GM18505 (cell line): ENCODE results near the gene CAPN2.

Experiments used
- ATAC-seq: cut with Tn5 transposase; IDR thresholded peaks from one replicate; pipeline ENCODE4 v1.9.1; 2021; ENCODE audit not compliant: unreplicated experiment
- POLR2A ChIP-seq: IDR thresholded peaks from 4 replicates; pipeline ENCODE4 v1.6.1; 2011; ENCODE audit warnings: borderline replicate concordance; ENCODE audit not compliant: insufficient read depth, insufficient read length; ENCODE audit errors: extremely low read depth

CAPN2 gene

DNA sequence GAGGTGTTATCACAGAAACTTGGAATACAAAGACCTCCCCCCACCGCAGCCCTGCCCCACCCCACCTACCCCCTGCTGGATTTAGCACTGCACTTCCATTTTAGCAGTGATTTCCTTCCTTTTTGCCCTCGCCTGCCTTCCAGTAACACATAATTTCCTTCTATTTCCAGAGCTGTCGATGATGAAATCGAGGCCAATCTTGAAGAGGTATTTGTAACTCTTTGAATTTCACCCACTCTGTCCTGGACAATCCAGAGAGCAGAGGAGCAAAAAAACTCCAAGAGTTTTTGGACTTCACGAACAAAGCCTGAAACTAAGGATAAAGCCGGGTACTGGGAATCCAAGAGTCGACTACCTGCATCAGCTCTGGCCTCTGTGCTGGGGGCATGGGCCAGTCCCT is 49.1 kb downstream of the CAPN2 start:
- TF ChIP-seq POLR2A: no peak
- ATAC-seq: no peak

DNA sequence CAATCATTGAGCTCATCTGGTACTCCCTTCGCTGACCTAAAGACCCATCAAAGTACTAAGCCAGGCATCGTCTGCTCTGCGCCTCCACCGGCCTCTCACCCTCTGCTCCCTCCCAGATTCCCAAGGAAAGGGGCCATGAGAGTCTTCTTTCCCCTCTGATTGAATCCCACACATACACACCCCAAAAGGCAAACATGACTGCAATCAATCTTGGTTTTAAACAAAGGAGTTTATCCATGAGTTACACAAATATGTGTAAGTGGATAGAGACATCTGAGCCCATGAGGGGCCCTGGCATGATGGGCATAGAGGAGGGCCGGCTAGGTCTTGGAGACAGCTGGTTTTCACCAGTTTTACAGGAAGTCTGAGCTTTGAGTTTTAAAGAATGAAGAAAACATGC is 50.9 kb downstream of the CAPN2 start:
- no peak for TF ChIP-seq POLR2A

DNA sequence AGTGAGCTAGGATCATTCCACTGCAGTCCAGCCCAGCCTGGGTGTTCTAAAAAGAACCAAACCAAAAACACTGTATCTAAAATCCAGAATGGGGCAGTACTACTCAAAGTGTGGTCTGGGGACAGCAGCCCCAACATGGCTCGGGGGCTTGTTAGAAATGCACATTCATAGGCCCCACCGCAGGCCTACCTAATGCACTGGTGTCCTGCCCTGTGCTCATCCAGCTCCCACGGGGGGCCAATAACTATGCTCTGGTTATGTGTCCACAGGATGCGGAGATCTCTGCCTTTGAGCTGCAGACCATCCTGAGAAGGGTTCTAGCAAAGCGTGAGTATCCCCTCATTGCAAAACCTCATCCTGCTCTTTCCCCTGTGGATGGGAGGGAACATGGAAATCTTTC is 51.5 kb downstream of the CAPN2 start:
- no peak for ATAC-seq
- no peak for TF ChIP-seq POLR2A

More for the DNA sequence above, 50.9 kb downstream of the CAPN2 start:
- no peak for ATAC-seq

DNA sequence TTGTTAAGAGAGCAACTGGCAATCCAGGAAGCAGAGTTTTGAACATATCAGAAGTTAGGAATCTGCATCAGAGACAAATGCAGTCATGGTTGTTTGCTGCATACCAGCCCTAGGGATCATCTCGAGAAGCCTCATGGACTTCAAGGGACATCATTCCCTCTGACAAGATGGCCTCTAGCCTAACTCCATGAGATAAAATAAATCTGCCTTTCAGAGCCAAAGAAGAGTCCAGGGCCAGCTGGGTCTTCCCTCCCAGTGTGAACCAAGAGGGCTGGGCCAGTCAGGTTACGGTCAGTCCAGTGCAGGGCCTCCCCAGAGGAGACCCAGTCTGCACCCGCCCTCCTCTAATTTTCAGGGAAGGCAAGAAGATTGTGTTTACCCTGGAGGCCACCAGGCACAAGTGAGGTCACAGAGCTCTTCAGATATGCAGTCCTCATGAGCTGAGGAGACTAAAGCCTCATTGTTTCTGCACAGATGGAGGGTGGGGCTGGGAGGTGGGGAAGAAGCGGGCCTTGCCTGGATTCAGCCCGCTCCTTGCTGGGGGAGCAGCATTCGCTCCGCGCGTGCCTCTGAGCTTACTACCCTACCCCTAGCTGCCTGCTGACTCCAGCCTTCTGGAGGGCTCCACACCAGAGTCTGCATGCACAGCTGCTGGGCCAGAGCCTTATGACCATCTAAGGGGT is 52.8 kb downstream of the CAPN2 start:
- no peak for ATAC-seq
- TF ChIP-seq POLR2A: no peak

DNA sequence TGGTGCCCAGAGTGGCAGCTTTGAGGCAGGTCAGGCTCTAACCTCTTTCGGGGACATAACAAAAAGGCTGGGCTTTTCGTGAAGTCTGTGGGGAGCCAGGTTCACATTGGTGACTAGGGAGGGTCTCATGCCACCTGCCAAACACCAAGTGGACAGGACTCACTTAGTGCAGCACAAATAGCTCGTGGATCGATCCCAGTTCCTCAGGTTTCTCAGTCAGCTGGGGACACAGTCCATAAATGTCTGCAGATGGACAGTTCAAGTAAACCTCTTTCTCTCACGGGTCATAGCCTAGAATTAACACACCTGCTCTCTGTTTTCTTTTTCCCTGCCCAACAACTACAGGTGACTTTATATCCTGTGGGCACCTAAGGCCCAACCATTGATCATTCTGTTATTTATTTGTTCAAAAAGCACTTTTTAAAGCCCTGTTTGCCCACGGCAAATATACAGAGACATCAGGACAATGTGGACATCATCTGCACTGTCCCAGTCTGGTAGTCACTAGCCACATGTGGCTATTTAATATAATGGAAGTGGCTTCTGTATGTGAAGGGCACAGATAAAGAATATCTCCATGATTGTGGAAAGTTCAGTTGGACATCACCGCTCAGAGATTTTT is 53.5 kb downstream of the CAPN2 start:
- ATAC-seq: no peak
- TF ChIP-seq POLR2A: no peak

DNA sequence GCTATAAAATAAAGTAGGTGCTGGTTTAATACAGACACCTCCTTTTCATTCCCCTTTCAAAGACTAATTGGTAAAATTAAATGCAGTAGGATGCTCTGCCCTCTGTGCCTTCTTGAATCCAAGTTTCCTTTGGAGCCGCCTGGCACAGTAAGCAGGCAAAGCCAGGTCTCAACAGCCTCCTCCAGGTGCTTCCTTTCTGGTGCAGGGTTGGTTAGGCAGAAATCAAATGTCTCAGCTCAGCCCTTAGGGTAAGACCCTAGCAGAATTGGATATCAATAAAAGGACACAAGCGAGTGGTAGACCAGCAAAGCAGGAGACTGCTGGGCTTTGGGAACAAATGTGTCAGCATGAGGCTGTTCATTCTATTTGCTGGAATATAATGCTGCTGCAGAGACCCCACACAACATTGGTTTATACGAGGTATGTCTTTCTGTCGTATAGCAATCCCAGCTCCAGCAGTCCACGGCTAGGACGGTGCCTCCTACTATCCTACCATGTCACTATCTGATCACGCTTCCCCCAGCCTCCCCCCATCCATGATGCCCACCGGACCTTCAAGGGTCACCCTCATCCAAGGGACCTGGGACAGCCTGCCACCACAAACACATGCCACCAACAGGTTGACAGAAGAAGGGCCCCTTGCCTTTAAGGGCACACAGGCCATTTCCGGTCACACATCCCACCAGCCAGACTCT is 58.4 kb downstream of the CAPN2 start:
- ATAC-seq: no peak
- TF ChIP-seq POLR2A: no peak

DNA sequence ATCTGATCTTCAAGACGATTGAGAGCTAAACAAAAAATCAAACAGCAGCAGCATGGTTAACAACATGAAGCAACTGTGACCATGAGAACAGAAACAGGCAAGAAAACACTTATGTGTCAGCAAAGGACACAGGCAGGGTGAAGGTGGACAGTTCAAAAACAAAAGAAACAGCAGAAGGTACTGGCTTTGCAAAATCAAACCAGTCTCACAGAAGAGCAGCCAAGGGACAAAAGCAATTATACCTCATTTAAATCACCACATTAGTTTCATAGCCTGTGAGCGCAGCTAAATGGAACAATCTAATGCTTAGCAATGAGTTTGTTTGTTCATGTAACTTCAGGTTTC is 59.1 kb downstream of the CAPN2 start:
- TF ChIP-seq POLR2A: no peak
- ATAC-seq: no peak

DNA sequence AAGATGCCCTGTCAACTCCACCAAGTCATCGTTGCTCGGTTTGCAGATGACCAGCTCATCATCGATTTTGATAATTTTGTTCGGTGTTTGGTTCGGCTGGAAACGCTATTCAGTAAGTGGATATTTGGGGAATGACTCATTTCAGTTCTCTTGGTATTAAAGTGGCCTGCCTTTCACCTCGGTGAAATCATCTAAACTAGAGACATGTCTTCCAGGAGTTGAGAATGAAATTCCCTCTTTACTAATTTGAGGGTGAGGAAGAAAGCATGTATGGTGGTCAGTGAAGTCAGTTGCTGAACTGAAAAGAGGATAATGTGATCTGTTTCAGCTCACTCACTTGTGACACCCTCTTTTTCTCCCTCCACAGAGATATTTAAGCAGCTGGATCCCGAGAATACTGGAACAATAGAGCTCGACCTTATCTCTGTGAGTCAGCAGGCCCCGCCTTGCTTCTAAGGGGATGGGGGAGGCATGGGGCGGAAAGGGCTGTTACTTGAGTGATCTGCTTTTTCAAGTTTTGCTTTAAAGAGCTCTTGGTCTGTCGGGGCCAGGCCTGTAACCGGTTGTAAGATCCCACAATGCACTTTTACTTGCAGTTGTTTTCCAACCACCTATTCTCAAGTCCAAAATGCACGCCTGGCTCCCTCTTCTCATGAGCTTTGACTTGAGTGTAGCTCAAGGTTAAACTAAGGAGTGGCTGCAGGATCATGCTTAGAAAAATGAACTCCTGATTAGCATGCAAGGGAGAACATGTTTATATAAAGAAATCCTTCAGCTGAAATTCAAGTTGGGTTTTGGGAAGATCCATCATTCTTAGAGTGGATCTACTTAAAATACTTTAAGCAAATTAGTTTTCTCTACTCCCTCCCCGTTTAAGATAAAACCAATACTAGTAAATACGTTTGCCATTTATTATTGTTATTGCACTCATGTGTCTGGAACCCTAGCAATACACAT is 59.8 kb downstream of the CAPN2 start:
- no peak for ATAC-seq
- no peak for TF ChIP-seq POLR2A

DNA sequence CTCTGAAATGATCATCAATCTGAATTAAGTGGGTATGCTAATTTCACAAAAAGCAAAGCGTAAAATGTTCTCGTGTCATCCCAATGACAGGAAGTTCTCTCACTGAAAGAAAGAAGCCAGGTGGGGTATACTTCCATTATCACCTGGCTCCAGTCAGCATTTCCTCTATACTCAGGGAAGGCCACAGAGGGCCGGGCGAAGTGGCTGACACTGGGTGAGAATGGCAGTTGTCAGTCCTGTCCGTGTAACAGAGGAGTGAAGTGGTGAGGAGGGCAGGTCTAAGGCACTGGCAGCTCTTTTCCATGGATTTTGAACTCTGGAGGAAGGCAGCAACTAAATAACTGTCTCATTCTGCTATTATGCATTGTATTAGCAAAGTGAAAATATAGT is 60.4 kb downstream of the CAPN2 start:
- no peak for ATAC-seq

DNA sequence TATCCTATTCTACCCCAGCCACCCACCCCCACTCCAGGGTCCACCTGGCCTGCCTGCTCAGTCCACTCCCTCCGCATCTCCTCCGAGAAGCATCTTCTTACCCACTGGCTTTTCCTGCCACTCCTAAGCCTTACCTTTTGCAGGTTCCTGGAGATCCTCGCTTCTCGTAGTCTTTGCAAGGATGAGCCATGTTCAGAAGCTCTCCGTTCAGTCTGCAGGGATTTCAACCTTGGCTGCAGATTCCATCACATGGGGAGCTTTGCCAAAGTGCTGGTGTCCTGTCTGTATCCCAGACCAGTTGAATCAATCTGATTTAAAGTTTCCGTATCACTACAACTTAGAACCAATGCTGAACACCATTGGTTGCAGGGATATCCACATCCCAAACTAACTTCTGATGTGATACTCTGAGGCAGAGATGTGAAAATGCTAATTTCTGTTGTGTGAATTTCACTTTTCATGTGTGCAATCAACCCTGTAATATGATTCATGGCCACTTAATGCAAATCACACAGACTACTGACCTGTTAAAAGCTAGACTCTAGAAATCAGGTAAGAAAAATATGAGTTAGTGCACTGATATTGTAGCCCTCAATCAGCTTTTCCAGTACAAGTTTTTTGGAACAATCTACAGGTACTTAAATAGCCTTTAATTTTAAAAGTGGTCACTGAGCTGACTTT is 61.9 kb downstream of the CAPN2 start:
- ATAC-seq: no peak

More for the DNA sequence above, 60.4 kb downstream of the CAPN2 start:
- TF ChIP-seq POLR2A: no peak

DNA sequence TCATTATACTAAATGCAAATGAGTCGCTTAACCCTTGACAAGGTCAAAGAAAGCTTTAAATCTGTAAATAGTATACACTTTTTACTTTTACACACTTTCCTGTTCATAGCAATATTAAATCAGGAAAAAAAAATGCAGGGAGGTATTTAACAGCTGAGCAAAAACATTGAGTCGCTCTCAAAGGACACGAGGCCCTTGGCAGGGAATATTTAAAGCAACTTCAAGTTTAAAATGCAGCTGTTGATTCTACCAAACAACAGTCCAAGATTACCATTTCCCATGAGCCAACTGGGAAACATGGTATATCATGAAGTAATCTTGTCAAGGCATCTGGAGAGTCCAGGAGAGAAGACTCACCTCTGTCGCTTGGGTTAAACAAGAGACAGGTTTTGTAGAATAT is 62.7 kb downstream of the CAPN2 start:
- no peak for ATAC-seq
- no peak for TF ChIP-seq POLR2A

More for the DNA sequence above, 61.9 kb downstream of the CAPN2 start:
- no peak for TF ChIP-seq POLR2A

DNA sequence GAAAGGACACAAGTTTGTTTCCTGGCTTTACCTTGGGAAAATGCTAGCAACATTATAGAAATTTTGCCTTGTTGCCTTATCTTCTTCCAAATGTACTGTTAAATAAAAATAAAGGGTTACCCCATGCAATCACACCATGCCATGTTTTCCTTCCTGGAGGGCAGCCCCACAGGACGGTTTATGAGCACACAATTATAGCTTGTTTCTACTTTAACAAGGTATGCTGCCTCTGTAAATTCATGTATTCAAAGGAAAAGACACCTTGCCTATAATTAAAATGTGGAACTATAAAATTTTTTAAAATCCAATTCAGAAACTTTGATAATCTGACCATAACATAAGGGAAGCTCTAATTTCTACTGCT is 63.4 kb downstream of the CAPN2 start:
- no peak for TF ChIP-seq POLR2A
- no peak for ATAC-seq

DNA sequence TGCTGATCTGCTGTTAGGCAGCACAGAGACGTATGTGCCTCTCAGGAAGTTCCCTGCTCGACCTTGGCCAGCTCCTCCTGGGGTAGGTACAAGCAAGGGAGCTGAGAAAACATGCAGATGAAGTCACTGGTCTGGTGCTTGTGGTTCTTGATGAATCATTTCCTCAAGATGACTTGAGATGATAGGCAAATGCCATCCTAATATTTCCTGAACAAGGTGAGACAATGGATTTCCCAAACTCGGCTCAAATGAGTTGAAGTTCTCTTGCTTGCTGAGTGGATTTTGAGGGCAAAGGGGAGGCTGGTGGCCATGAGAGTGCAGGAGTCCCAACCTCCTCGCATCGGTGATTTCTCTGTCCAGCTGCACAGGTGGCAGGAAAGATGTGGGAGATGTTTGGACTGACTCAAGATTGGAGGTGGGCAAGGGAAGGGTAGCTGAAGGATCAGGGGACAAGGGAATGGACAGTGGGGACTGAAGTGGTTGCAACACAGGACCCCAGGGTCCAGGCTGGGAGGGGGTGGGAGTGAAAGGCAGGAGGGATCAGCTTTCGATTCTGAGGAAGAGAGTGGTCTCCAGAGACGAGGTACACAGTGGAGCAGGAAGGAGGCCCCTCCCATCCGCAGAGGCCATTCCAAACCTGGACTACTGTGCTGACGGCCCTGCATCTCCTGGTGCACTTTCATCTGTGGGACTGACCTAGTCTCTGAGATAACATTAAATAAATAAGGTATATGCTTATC is 63.9 kb downstream of the CAPN2 start:
- ATAC-seq: no peak
- no peak for TF ChIP-seq POLR2A
